ENCODE measurements around the gene DACH1. TPM values are rescaled to one million over a fixed set of nuclear protein-coding genes. Genes with fewer than 3 reads are reported as not detected.

DACH1 gene
- total RNA-seq, 2 experiments from 2014 or later, result not detected

- no peak for DNase-seq (ENCODE audit: low spot score)
- Histone ChIP-seq H3K36me3 (ENCODE audit: insufficient read depth, low read length) (no peaks in the 10 kb centered on the region), H3K27ac (ENCODE audit: low read depth, low read length, poor library complexity, severe bottlenecking) (no peak overlapping the region), H3K4me2 (ENCODE audit: low read length) (no peak overlapping the region), H3K9me2 (ENCODE audit: insufficient read depth, low read length) (no peaks in the 10 kb centered on the region), H3K4me1 (ENCODE audit: insufficient read depth, low read length, poor library complexity, severe bottlenecking) (no peaks in the 10 kb centered on the region), H2AFZ (ENCODE audit: low read length) (no peak overlapping the region), H3K79me2 (ENCODE audit: insufficient read depth, low read depth, low read length) (no peaks in the 10 kb centered on the region), H3K9me3 (ENCODE audit: low read length) (no peaks in the 10 kb centered on the region), H4K20me1 (ENCODE audit: insufficient read depth, low read length) (no peaks in the 10 kb centered on the region), H3K4me3 (ENCODE audit: low read depth, low read length, poor library complexity, severe bottlenecking) (no peak overlapping the region)
- CTCF ChIA-PET (ENCODE audit: unreplicated experiment), result no interaction called here
- POLR2A ChIA-PET, result no interaction called here
- intact Hi-C loops (cut with micrococcal nuclease; ENCODE audit: unreplicated experiment), result no loop called here
- TF ChIP-seq EZH2phosphoT487 (IDR thresholded peaks at IDR 0.05; ENCODE audit: borderline replicate concordance, low read depth, low read length), result no peak
- TF ChIP-seq, protein P1, sequence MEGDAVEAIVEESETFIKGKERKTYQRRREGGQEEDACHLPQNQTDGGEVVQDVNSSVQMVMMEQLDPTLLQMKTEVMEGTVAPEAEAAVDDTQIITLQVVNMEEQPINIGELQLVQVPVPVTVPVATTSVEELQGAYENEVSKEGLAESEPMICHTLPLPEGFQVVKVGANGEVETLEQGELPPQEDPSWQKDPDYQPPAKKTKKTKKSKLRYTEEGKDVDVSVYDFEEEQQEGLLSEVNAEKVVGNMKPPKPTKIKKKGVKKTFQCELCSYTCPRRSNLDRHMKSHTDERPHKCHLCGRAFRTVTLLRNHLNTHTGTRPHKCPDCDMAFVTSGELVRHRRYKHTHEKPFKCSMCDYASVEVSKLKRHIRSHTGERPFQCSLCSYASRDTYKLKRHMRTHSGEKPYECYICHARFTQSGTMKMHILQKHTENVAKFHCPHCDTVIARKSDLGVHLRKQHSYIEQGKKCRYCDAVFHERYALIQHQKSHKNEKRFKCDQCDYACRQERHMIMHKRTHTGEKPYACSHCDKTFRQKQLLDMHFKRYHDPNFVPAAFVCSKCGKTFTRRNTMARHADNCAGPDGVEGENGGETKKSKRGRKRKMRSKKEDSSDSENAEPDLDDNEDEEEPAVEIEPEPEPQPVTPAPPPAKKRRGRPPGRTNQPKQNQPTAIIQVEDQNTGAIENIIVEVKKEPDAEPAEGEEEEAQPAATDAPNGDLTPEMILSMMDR (conservative IDR thresholded peaks at IDR 0.05; ENCODE audit: low read length), result no peak
- BruUV-seq (replicated peaks), result no TSS peak
Measured at GRCh38 chr13:71704656-71705055, 162.3 kb downstream of the DACH1 start.

- Histone ChIP-seq H3K4me2 (ENCODE audit: low read length) (no peak overlapping the region), H3K9me2 (ENCODE audit: insufficient read depth, low read length) (no peaks in the 10 kb centered on the region), H3K9me3 (ENCODE audit: low read length) (no peaks in the 10 kb centered on the region), H3K4me3 (ENCODE audit: low read depth, low read length, poor library complexity, severe bottlenecking) (no peak overlapping the region), H3K27ac (ENCODE audit: low read depth, low read length, poor library complexity, severe bottlenecking) (no peak overlapping the region), H2AFZ (ENCODE audit: low read length) (no peak overlapping the region), H4K20me1 (ENCODE audit: insufficient read depth, low read length) (no peaks in the 10 kb centered on the region), H3K79me2 (ENCODE audit: insufficient read depth, low read depth, low read length) (no peaks in the 10 kb centered on the region), H3K4me1 (ENCODE audit: insufficient read depth, low read length, poor library complexity, severe bottlenecking) (no peaks in the 10 kb centered on the region), H3K36me3 (ENCODE audit: insufficient read depth, low read length) (no peaks in the 10 kb centered on the region)
- intact Hi-C loops (cut with micrococcal nuclease; ENCODE audit: unreplicated experiment), result no loop called here
- ChIA-PET CTCF (ENCODE audit: unreplicated experiment) (no interaction called here), POLR2A (no interaction called here)
- BruUV-seq (replicated peaks), result no TSS peak
- TF ChIP-seq, protein P1 (conservative IDR thresholded peaks at IDR 0.05; ENCODE audit: low read length), result no peak
- no peak for TF ChIP-seq EZH2phosphoT487 (IDR thresholded peaks at IDR 0.05; ENCODE audit: borderline replicate concordance, low read depth, low read length)
- DNase-seq (ENCODE audit: low spot score), result no peak
Measured at GRCh38 chr13:71703138-71703537, 163.9 kb downstream of the DACH1 start.

- Histone ChIP-seq H3K4me1 (ENCODE audit: insufficient read depth, low read length, poor library complexity, severe bottlenecking) (no peaks in the 10 kb centered on the region), H3K9me2 (ENCODE audit: insufficient read depth, low read length) (no peaks in the 10 kb centered on the region), H3K27ac (ENCODE audit: low read depth, low read length, poor library complexity, severe bottlenecking) (no peak overlapping the region), H3K4me3 (ENCODE audit: low read depth, low read length, poor library complexity, severe bottlenecking) (no peak overlapping the region), H3K4me2 (ENCODE audit: low read length) (no peak overlapping the region), H2AFZ (ENCODE audit: low read length) (no peak overlapping the region), H4K20me1 (ENCODE audit: insufficient read depth, low read length) (no peaks in the 10 kb centered on the region), H3K9me3 (ENCODE audit: low read length) (no peaks in the 10 kb centered on the region), H3K36me3 (ENCODE audit: insufficient read depth, low read length) (no peaks in the 10 kb centered on the region), H3K79me2 (ENCODE audit: insufficient read depth, low read depth, low read length) (no peaks in the 10 kb centered on the region)
- ChIA-PET CTCF (ENCODE audit: unreplicated experiment) (no interaction called here), POLR2A (no interaction called here)
- BruUV-seq (replicated peaks), result no TSS peak
- no peak for DNase-seq (ENCODE audit: low spot score)
- intact Hi-C loops (cut with micrococcal nuclease; ENCODE audit: unreplicated experiment), result no loop called here
- TF ChIP-seq EZH2phosphoT487 (IDR thresholded peaks at IDR 0.05; ENCODE audit: borderline replicate concordance, low read depth, low read length), result no peak
- TF ChIP-seq, protein P1 (conservative IDR thresholded peaks at IDR 0.05; ENCODE audit: low read length), result no peak
Measured at GRCh38 chr13:71702253-71702652, 164.8 kb downstream of the DACH1 start.

All from OCI-LY7 (cell line).